Immature natural killer cell (primary cell): ENCODE measurements around the gene KCTD8. TPM values are rescaled to one million over a fixed set of nuclear protein-coding genes. Genes with fewer than 3 reads are reported as not detected.
"Not testable (repeated sequence)": the region's sequence is repeated elsewhere in the genome, so short reads cannot be mapped to it uniquely, and the experiment has no call there.

Experiments used
- DNase-seq, 3 donors: peaks; one replicate each; pipeline ENCODE4 v3.0.0; 2022; ENCODE audit warnings: mixed read lengths in 1 of 3
- H3K27ac Mint-ChIP-seq, 6 donors: one replicate each; pipeline ENCODE4 v1.8.0; 2020; ENCODE audit warnings: mixed read lengths in 6 of 6, mild to moderate bottlenecking in 5 of 6, inconsistent platforms in 4 of 6, moderate library complexity in 3 of 6
- H3K27me3 Mint-ChIP-seq, 3 donors: one replicate each; pipeline ENCODE4 v1.8.0; 2020 to 2021; ENCODE audit warnings: low read depth in 3 of 3, mild to moderate bottlenecking in 3 of 3, mixed read lengths in 3 of 3, moderate library complexity in 3 of 3, inconsistent platforms in 1 of 3
- H3K36me3 Mint-ChIP-seq, 3 donors: one replicate each; pipeline ENCODE4 v1.8.0; 2020; ENCODE audit warnings: mixed read lengths in 3 of 3, inconsistent platforms in 2 of 3, mild to moderate bottlenecking in 2 of 3
- H3K4me1 Mint-ChIP-seq, 2 donors: one replicate each; pipeline ENCODE4 v1.8.0; 2020; ENCODE audit warnings: inconsistent platforms in 2 of 2, mild to moderate bottlenecking in 2 of 2, mixed read lengths in 2 of 2, moderate library complexity in 1 of 2
- H3K4me3 Mint-ChIP-seq, 5 donors: one replicate each; pipeline ENCODE4 v1.8.0; 2020; ENCODE audit warnings: mild to moderate bottlenecking in 5 of 5, mixed read lengths in 5 of 5, inconsistent platforms in 3 of 5, moderate library complexity in 3 of 5
- H3K9me3 Mint-ChIP-seq, 6 donors: one replicate each; pipeline ENCODE4 v1.8.0; 2020; ENCODE audit warnings: mild to moderate bottlenecking in 6 of 6, mixed read lengths in 6 of 6, inconsistent platforms in 4 of 6, moderate library complexity in 3 of 6
- polyA plus RNA-seq, 3 donors: library from polyadenylated mRNA; unstranded; fragments of 300-500 nt; fragmentation: Illumina TruSeq; gene quantifications; one replicate each; pipeline ENCODE4 v1.2.3, GENCODE V29; 2021

The KCTD8 gene
- polyA plus RNA-seq, 3 donors from 2014 or later: not detected

DNA sequence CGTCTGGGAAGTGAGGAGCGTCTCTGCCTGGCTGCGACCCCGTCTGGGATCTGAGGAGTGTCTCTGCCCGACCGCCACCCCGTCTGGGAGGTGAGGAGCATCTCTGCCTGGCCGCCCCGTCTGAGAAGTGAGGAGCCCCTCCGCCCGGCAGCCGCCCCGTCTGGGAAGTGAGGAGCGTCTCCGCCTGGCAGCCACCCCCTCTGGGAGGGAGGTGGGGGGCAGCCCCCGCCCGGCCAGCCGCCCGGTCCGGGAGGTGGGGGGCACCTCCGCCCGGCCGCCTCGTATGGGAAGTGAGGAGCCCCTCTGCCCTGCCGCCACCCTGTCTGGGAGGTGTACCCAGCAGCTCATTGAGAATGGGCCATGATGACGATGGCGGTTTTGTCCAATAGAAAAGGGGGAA, 280.8 kb downstream of the KCTD8 start:
- not testable (repeated sequence) for DNase-seq, H3K27ac Mint-ChIP-seq, H3K4me1 Mint-ChIP-seq, H3K4me3 Mint-ChIP-seq, H3K27me3 Mint-ChIP-seq, H3K36me3 Mint-ChIP-seq
- H3K9me3 Mint-ChIP-seq: peaks cover 6 to 40% (median 11%) of the 10 kb centered on the region in 6 donors

- no peak overlapping the region for H3K4me3 Mint-ChIP-seq
- peaks cover 6 to 49% (median 9%) of the 10 kb centered on the region in 6 donors for H3K9me3 Mint-ChIP-seq
- no peaks in the 10 kb centered on the region for H3K27me3 Mint-ChIP-seq
- H3K36me3 Mint-ChIP-seq: no peaks in the 10 kb centered on the region
- no peaks in the 10 kb centered on the region for H3K4me1 Mint-ChIP-seq
- no peak overlapping the region for H3K27ac Mint-ChIP-seq
- no peak for DNase-seq
Observed at GRCh38 chr4:44165938-44166337, 282.7 kb downstream of the KCTD8 start.

- H3K9me3 Mint-ChIP-seq: peaks cover 0 to 34% (median 7%) of the 10 kb centered on the region in 6 donors
- DNase-seq: no peak
- H3K4me3 Mint-ChIP-seq: no peak overlapping the region
- no peaks in the 10 kb centered on the region for H3K36me3 Mint-ChIP-seq
- no peaks in the 10 kb centered on the region for H3K4me1 Mint-ChIP-seq
- H3K27ac Mint-ChIP-seq: no peak overlapping the region
- H3K27me3 Mint-ChIP-seq: no peaks in the 10 kb centered on the region
Observed at GRCh38 chr4:44162538-44163270, 285.9 kb downstream of the KCTD8 start.

DNA sequence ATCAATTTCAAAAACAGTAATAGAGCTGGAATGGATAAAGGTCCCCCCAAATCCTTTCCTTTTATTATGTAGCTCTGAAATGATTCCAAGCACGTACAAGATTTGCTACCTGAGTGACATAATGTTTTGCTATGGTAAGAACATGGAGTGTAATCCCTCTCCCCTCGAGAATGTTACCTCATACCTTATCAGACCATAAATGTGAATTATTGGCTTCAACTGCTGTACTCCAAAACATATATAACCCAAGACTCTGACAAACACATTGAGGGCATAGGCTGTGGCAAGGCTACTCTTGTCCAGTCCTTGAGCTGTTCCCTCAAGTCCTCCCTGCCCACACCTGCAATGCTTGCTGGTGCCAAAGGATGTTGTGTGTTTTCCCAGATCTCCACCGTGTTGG, 286.9 kb downstream of the KCTD8 start:
- Mint-ChIP-seq H3K4me3 (no peak overlapping the region), H3K36me3 (no peaks in the 10 kb centered on the region), H3K4me1 (no peaks in the 10 kb centered on the region), H3K27ac (no peak overlapping the region), H3K9me3 (peaks cover 0 to 32% (median 9%) of the 10 kb centered on the region in 6 donors), H3K27me3 (no peaks in the 10 kb centered on the region)
- no peak for DNase-seq

DNA sequence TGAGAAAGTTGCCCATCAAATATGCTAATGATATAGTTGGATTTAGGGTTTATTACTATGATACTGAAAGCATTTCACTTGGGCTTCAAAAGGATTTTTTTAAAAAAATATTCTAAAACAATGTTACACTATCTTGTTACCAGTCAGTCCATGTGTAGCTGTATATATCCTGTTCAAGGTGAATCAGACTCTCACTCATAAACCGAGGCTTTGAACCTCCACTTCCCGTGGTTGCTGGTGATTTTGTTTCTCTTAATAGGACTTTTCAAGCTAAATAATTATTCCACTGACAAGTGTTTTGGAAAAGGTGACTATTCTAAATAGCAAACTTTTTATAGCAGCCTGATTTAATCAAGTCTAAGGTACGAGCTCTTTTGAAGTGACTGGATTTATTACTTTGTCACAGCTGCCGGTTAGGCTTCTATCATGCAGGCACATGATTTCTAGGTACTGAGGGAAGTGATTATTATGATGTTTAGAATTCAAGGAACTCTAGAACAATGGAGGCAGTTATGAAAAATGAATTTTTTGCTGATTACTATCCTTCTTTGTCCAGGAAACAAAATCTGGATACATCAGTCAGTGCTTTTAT, 287.7 kb downstream of the KCTD8 start:
- Mint-ChIP-seq H3K4me3 (no peak overlapping the region), H3K27me3 (no peaks in the 10 kb centered on the region), H3K4me1 (no peaks in the 10 kb centered on the region), H3K9me3 (peaks cover 6 to 29% (median 12%) of the 10 kb centered on the region in 6 donors), H3K36me3 (no peaks in the 10 kb centered on the region), H3K27ac (no peak overlapping the region)
- DNase-seq: no peak

- H3K9me3 Mint-ChIP-seq: peaks cover 4 to 32% (median 12%) of the 10 kb centered on the region in 6 donors
- H3K27ac Mint-ChIP-seq: no peak overlapping the region
- H3K4me1 Mint-ChIP-seq: no peaks in the 10 kb centered on the region
- no peaks in the 10 kb centered on the region for H3K27me3 Mint-ChIP-seq
- H3K36me3 Mint-ChIP-seq: no peaks in the 10 kb centered on the region
- DNase-seq: no peak
- no peak overlapping the region for H3K4me3 Mint-ChIP-seq
Observed at GRCh38 chr4:44159991-44160390, 288.6 kb downstream of the KCTD8 start.

- no peak overlapping the region for H3K27ac Mint-ChIP-seq
- H3K4me3 Mint-ChIP-seq: no peak overlapping the region
- H3K36me3 Mint-ChIP-seq: no peaks in the 10 kb centered on the region
- H3K27me3 Mint-ChIP-seq: no peaks in the 10 kb centered on the region
- no peak for DNase-seq
- no peaks in the 10 kb centered on the region for H3K4me1 Mint-ChIP-seq
- H3K9me3 Mint-ChIP-seq: peaks cover 4 to 44% (median 12%) of the 10 kb centered on the region in 6 donors
Observed at GRCh38 chr4:44157611-44158277, 290.9 kb downstream of the KCTD8 start.

GRCh38 chr4:44150091-44150576, 298.5 kb downstream of the KCTD8 start:
- H3K4me1 Mint-ChIP-seq: no peaks in the 10 kb centered on the region
- H3K27ac Mint-ChIP-seq: no peak overlapping the region
- H3K27me3 Mint-ChIP-seq: no peaks in the 10 kb centered on the region
- no peak overlapping the region for H3K4me3 Mint-ChIP-seq
- no peak for DNase-seq
- H3K36me3 Mint-ChIP-seq: peaks cover 0 to 4% (median 3%) of the 10 kb centered on the region in 3 donors
- peaks cover 3 to 53% (median 27%) of the 10 kb centered on the region in 6 donors for H3K9me3 Mint-ChIP-seq

DNA sequence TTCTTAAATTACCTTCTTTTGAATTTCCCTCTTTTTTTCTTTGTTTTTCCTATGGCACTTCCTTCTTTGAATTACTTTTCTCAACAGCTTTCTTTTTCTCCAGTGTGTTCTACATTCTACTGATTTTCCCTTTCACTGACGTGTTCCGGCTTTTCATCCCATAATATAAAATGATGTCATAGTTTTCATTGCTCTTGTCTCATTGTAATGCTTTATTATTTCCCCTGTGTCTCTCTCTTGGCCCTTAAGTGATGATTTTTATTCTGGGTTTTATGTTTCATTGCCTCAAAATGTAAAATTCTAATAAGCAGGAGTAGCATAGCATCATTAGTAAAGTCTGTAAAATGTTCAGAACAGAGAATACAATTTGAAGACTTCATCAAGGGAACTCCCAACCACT, 299.3 kb downstream of the KCTD8 start:
- peaks cover 0 to 4% (median 3%) of the 10 kb centered on the region in 3 donors for H3K36me3 Mint-ChIP-seq
- H3K9me3 Mint-ChIP-seq: peaks cover 3 to 53% (median 28%) of the 10 kb centered on the region in 6 donors
- H3K27me3 Mint-ChIP-seq: no peaks in the 10 kb centered on the region
- DNase-seq: no peak
- H3K4me1 Mint-ChIP-seq: no peaks in the 10 kb centered on the region
- H3K27ac Mint-ChIP-seq: no peak overlapping the region
- H3K4me3 Mint-ChIP-seq: no peak overlapping the region

GRCh38 chr4:44147571-44148075, 301.0 kb downstream of the KCTD8 start:
- Mint-ChIP-seq H3K4me1 (no peaks in the 10 kb centered on the region), H3K27ac (no peak overlapping the region), H3K27me3 (no peaks in the 10 kb centered on the region), H3K4me3 (no peak overlapping the region), H3K36me3 (peaks cover 0 to 4% (median 3%) of the 10 kb centered on the region in 3 donors), H3K9me3 (peaks cover 3 to 57% (median 33%) of the 10 kb centered on the region in 6 donors)
- DNase-seq: no peak

DNA sequence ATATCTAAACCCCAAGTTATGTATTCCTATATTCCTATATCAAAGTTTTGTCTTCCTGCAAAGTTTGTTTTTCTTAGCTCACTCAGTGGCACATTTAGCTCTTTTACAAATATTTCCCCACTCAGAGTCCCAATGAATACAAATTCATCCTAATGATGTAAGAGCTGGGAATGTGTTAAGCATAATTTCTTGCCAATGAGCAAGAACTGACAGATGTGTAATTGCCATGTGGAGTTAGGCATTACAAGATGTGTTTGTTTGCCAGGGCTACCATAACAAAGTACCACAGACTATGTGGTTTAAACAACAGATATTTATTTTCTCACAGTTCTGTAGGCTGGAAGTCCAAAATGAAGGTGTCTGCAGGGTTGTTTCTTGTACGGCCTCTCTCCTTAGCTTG, 302.1 kb downstream of the KCTD8 start:
- DNase-seq: no peak
- H3K27me3 Mint-ChIP-seq: peaks cover 0 to 2% (median 0%) of the 10 kb centered on the region in 3 donors
- no peak overlapping the region for H3K27ac Mint-ChIP-seq

DNA sequence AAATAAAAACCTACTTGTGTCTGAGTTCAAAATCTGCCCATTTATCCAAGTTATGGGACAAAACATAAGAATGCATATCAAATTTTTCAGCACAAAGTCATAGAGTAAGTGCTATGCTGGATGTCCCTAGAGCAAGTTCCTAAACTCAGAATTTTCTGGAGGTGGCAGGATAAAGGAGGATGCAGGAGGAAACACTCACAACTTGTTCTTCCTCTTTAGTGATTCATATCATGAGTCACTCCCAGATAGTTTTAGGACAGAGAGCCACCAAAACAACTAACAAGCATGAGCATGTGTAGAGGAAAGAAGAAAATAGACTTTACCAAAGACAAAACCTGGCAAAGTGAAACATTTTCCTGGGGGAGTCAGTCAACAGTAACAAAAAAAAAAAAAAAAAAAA, 302.7 kb downstream of the KCTD8 start:
- no peak for DNase-seq
- peaks cover 0 to 2% (median 0%) of the 10 kb centered on the region in 3 donors for H3K27me3 Mint-ChIP-seq
- H3K27ac Mint-ChIP-seq: no peak overlapping the region
- peaks cover 0 to 4% (median 3%) of the 10 kb centered on the region in 3 donors for H3K36me3 Mint-ChIP-seq
- H3K4me3 Mint-ChIP-seq: no peak overlapping the region
- peaks cover 2 to 67% (median 32%) of the 10 kb centered on the region in 6 donors for H3K9me3 Mint-ChIP-seq
- no peaks in the 10 kb centered on the region for H3K4me1 Mint-ChIP-seq

More for the DNA sequence above, 302.1 kb downstream of the KCTD8 start:
- Mint-ChIP-seq H3K4me1 (no peaks in the 10 kb centered on the region), H3K4me3 (no peak overlapping the region), H3K36me3 (peaks cover 0 to 4% (median 3%) of the 10 kb centered on the region in 3 donors), H3K9me3 (peaks cover 3 to 65% (median 33%) of the 10 kb centered on the region in 6 donors)

DNA sequence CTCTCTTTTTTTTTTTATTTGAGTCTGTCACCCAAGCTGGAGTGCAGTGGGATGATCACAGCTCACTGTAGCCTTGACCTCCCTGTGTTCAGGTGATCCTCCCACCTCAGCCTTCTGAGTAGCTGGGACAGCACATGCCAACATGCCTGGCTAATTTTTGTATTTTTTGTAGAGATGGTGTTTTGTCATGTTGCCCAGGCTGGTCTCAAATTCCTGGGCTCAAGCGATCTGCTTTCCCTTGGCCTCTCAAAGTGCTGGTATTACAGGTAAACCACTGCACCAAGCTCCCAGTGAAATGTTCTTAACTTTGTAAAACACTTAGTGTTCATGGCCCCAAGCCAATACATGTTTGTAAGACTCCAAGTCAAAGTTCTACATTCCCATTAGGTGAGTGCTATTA, 316.1 kb downstream of the KCTD8 start:
- Mint-ChIP-seq H3K9me3 (peaks cover 2 to 37% (median 21%) of the 10 kb centered on the region in 6 donors), H3K36me3 (no peaks in the 10 kb centered on the region), H3K27me3 (peaks cover 0 to 5% (median 0%) of the 10 kb centered on the region in 3 donors), H3K4me3 (no peak overlapping the region), H3K27ac (no peak overlapping the region), H3K4me1 (no peaks in the 10 kb centered on the region)
- no peak for DNase-seq
